H1 (cell line): ENCODE results near the gene MLH3. TPM values are rescaled to one million over a fixed set of nuclear protein-coding genes. Genes with fewer than 3 reads are reported as not detected.

Experiments
- ASH2L ChIP-seq: fragments of 200-600, 300-600 bp; sonication (generic); IDR thresholded peaks from one replicate; pipeline ENCODE4 v1.7.1; 2017; ENCODE audit warnings: low read length
- BRCA1 ChIP-seq: IDR thresholded peaks from 2 replicates; pipeline ENCODE4 v1.6.1; 2012; ENCODE audit warnings: low read depth, low read length, improper control_type of control experiment
- CBX5 ChIP-seq: fragments of 300-800, 300-1000 bp; sonication (generic); IDR thresholded peaks from 2 replicates; pipeline ENCODE4 v1.7.1; 2016; ENCODE audit warnings: antibody characterized with exemption, low read length, low read depth
- CHD7 ChIP-seq: fragments of 300-600 bp; sonication (generic); IDR thresholded peaks from 2 replicates; pipeline ENCODE4 v1.7.1; 2012; ENCODE audit warnings: low read length, moderate library complexity, mild to moderate bottlenecking, inconsistent platforms; ENCODE audit not compliant: insufficient replicate concordance
- FOSL1 ChIP-seq: IDR thresholded peaks from 2 replicates; pipeline ENCODE4 v1.6.1; 2011; ENCODE audit warnings: mild to moderate bottlenecking, low read depth, low read length, moderate library complexity; ENCODE audit not compliant: insufficient read depth
- KDM1A ChIP-seq: fragments of 200-600, 300-600 bp; sonication (generic); IDR thresholded peaks from 2 replicates; pipeline ENCODE4 v1.7.1; 2016; ENCODE audit warnings: mild to moderate bottlenecking, low read length, borderline replicate concordance
- NRF1 ChIP-seq: IDR thresholded peaks from 2 replicates; pipeline ENCODE4 v1.6.1; 2011; ENCODE audit warnings: mild to moderate bottlenecking, low read depth, low read length, improper control_type of control experiment
- PHF8 ChIP-seq: fragments of 200-600 bp; sonication (generic); conservative IDR thresholded peaks from 2 replicates; pipeline ENCODE4 v1.7.1; 2012; ENCODE audit warnings: low read depth, mild to moderate bottlenecking, inconsistent platforms, low read length, moderate library complexity
- RNF2 ChIP-seq: fragments of 200-900, 300-1000 bp; sonication (generic); IDR thresholded peaks from 2 replicates; pipeline ENCODE4 v1.7.1; 2016; ENCODE audit warnings: borderline replicate concordance, low read depth, mild to moderate bottlenecking, antibody characterized with exemption, low read length; ENCODE audit not compliant: poor library complexity, severe bottlenecking; ENCODE audit errors: missing control alignments
- SP2 ChIP-seq: IDR thresholded peaks from 2 replicates; pipeline ENCODE4 v1.6.1; 2012; ENCODE audit warnings: mild to moderate bottlenecking, low read length, inconsistent platforms
- TEAD4 ChIP-seq: IDR thresholded peaks from 2 replicates; pipeline ENCODE4 v1.6.1; 2012; ENCODE audit warnings: low read depth, low read length, inconsistent platforms, mixed read lengths
- polyA plus RNA-seq, 7 experiments: library from polyadenylated mRNA; depleted of rRNA in 3 of 7; stranded (reverse) in 5 of 7; unstranded in 2 of 7; fragments of >200 nt in 5 of 7; fragments of 200-250 nt in 2 of 7; gene quantifications; 1 replicate in 5 of 7; 2 replicates in 1 of 7; 4 replicates in 1 of 7; pipeline versions ENCODE4 v1.2.1 to v1.2.3, GENCODE V29; 2011 to 2013; ENCODE audit warnings: missing spikeins in 2 of 7, mixed read lengths in 2 of 7
- total RNA-seq: library from RNA; stranded (reverse); fragmentation: NEBNext Ultra II Directional; extraction: Animal tissue kit (Norgen Biotek cat#: 25700); gene quantifications from 2 replicates; pipeline ENCODE4 v1.2.1, GENCODE V29; 2021

The MLH3 gene
- total and polyA plus RNA-seq, 2 of the 8 experiments (the other 6 are each of a cell fraction or from before 2014, with no cell fraction given), result 9.3 to 20.1 TPM

DNA sequence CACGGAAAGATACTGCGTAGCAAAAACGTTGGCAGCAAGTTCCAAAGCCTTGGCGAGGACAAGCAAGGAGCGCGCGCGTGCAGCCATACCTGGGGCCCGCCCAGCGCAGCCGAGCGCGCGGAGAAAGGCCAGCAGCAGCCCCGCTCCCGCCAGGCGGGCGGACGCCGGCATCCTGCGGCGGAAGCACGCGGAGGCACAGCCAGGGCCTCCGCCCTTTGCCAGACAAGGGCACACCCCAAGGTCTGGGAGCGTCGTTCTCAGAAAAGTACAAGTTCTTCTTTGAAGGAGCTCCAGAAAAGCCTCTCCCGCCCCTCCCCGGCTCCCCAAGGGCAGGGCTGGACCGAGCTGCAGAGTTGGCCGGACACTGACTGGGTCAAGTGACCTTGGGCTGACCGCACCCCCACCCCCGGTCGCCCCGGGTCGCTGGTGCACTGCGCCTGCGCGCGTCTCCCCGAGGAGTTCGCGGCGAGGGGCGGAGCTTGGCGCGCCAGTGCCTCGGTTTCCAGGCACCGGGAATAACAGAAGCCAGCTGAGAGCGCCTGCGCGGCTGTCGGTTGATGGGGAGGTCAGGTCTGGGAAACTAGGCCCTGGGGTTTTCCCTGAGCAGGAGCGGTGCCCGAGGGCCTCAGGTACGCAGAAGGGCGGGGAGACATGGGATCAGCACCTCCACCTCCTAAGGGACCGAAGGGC, 18.0 kb upstream of the MLH3 start, which contains the start of gene ZC2HC1C (continued):
- no peak for TF ChIP-seq CHD7
- TF ChIP-seq CBX5, result no peak
- TF ChIP-seq KDM1A, result no peak
- no peak for TF ChIP-seq FOSL1
- no peak for TF ChIP-seq SP2
- TF ChIP-seq NRF1, result peak; percentile 92
- TF ChIP-seq TEAD4, result no peak
- peak; percentile 86 for TF ChIP-seq ASH2L
- no peak for TF ChIP-seq BRCA1
- TF ChIP-seq PHF8, result peak; percentile 79
- TF ChIP-seq RNF2, result no peak
